ENCODE measurements around the gene ATG7.

The ATG7 gene

GRCh38 chr3:11302444-11302843 is 30.2 kb downstream of the ATG7 start:
- Histone ChIP-seq H3K4me2 (ENCODE audit: insufficient read depth, low read length, poor library complexity, severe bottlenecking) (no peak overlapping the region), H3K14ac (ENCODE audit: low read length) (no peak overlapping the region), H3K9me3 (replicated peaks in 1 of 2; ENCODE audit: control insufficient read depth in 2 of 2, insufficient read depth in 1 of 2, low read depth in 1 of 2, low read length in 2 of 2) (peaks cover 0 to 4% of the 10 kb centered on the region in 2 donors), H2AK5ac (ENCODE audit: low read depth, low read length) (no peak overlapping the region), H4K91ac (ENCODE audit: low read depth, low read length, poor library complexity) (no peak overlapping the region), H3K9ac (ENCODE audit: low read depth, low read length, poor library complexity) (no peak overlapping the region), H2BK12ac (ENCODE audit: low read length) (no peak overlapping the region), H3K27ac (replicated peaks; ENCODE audit: low read length) (no peak overlapping the region), H3K18ac (ENCODE audit: low read length) (no peak overlapping the region), H2AFZ (ENCODE audit: low read length) (no peak overlapping the region), H3K4me3 (ENCODE audit: low read length in 2 of 2) (no peak overlapping the region), H3K79me1 (ENCODE audit: low read depth, low read length) (no peaks in the 10 kb centered on the region), H3K23ac (ENCODE audit: low read depth, low read length, poor library complexity) (no peak overlapping the region), H3K36me3 (replicated peaks in 1 of 2; ENCODE audit: control insufficient read depth in 2 of 2, insufficient read depth in 2 of 2, low read length in 2 of 2) (peaks cover 12 to 66% of the 10 kb centered on the region in 2 donors), H3K4me1 (ENCODE audit: control insufficient read depth in 2 of 2, insufficient read depth in 1 of 2, low read depth in 1 of 2, low read length in 2 of 2) (no peaks in the 10 kb centered on the region), H3K27me3 (ENCODE audit: control insufficient read depth in 3 of 3, insufficient read depth in 3 of 3, low read depth in 1 of 3, low read length in 3 of 3) (no peaks in the 10 kb centered on the region), H2BK15ac (ENCODE audit: low read length) (no peak overlapping the region), H2BK5ac (ENCODE audit: low read length) (no peak overlapping the region), H4K8ac (ENCODE audit: low read depth, low read length) (no peak overlapping the region), H3K4ac (ENCODE audit: low read length) (no peak overlapping the region), H2BK120ac (ENCODE audit: low read depth, low read length) (no peak overlapping the region)
- DNase-seq (ENCODE audit: low spot score) = no peak

- H2BK120ac ChIP-seq (ENCODE audit: low read depth, low read length) = no peak overlapping the region
- no CpG with 5 or more reads among the region's 6 CpGs for WGBS, 2 donors (ENCODE audit: extremely low coverage in 2 of 2, insufficient read length in 2 of 2, insufficient replicate concordance in 1 of 2)
- no peak overlapping the region for H3K4me3 ChIP-seq (ENCODE audit: low read length in 2 of 2)
- no peak overlapping the region for H3K18ac ChIP-seq (ENCODE audit: low read length)
- H4K91ac ChIP-seq (ENCODE audit: low read depth, low read length, poor library complexity) = no peak overlapping the region
- H3K4me1 ChIP-seq (ENCODE audit: control insufficient read depth in 2 of 2, insufficient read depth in 1 of 2, low read depth in 1 of 2, low read length in 2 of 2) = no peaks in the 10 kb centered on the region
- H3K23ac ChIP-seq (ENCODE audit: low read depth, low read length, poor library complexity) = no peak overlapping the region
- no peaks in the 10 kb centered on the region for H3K27me3 ChIP-seq (ENCODE audit: control insufficient read depth in 3 of 3, insufficient read depth in 3 of 3, low read depth in 1 of 3, low read length in 3 of 3)
- H2AFZ ChIP-seq (ENCODE audit: low read length) = no peak overlapping the region
- H3K79me1 ChIP-seq (ENCODE audit: low read depth, low read length) = no peaks in the 10 kb centered on the region
- H3K27ac ChIP-seq (replicated peaks; ENCODE audit: low read length) = no peak overlapping the region
- H2BK12ac ChIP-seq (ENCODE audit: low read length) = no peak overlapping the region
- H3K9ac ChIP-seq (ENCODE audit: low read depth, low read length, poor library complexity) = no peak overlapping the region
- no peak overlapping the region for H3K4ac ChIP-seq (ENCODE audit: low read length)
- H2BK15ac ChIP-seq (ENCODE audit: low read length) = no peak overlapping the region
- H2AK5ac ChIP-seq (ENCODE audit: low read depth, low read length) = no peak overlapping the region
- no peak overlapping the region for H2BK5ac ChIP-seq (ENCODE audit: low read length)
- no peak overlapping the region for H3K4me2 ChIP-seq (ENCODE audit: insufficient read depth, low read length, poor library complexity, severe bottlenecking)
- H3K36me3 ChIP-seq (replicated peaks in 1 of 2; ENCODE audit: control insufficient read depth in 2 of 2, insufficient read depth in 2 of 2, low read length in 2 of 2) = peaks cover 17 to 77% of the 10 kb centered on the region in 2 donors
- H3K14ac ChIP-seq (ENCODE audit: low read length) = no peak overlapping the region
- DNase-seq (ENCODE audit: low spot score) = no peak
- H3K9me3 ChIP-seq (replicated peaks in 1 of 2; ENCODE audit: control insufficient read depth in 2 of 2, insufficient read depth in 1 of 2, low read depth in 1 of 2, low read length in 2 of 2) = peaks cover 0 to 4% of the 10 kb centered on the region in 2 donors
- no peak overlapping the region for H4K8ac ChIP-seq (ENCODE audit: low read depth, low read length)
These were observed 32.0 kb downstream of the ATG7 start for GRCh38 chr3:11304175-11304574.

- no CpG with 5 or more reads among the region's 1 CpG for WGBS, 2 donors (ENCODE audit: extremely low coverage in 2 of 2, insufficient read length in 2 of 2, insufficient replicate concordance in 1 of 2)
- no peak overlapping the region for H3K18ac ChIP-seq (ENCODE audit: low read length)
- peaks cover 0 to 4% of the 10 kb centered on the region in 2 donors for H3K9me3 ChIP-seq (replicated peaks in 1 of 2; ENCODE audit: control insufficient read depth in 2 of 2, insufficient read depth in 1 of 2, low read depth in 1 of 2, low read length in 2 of 2)
- H2BK5ac ChIP-seq (ENCODE audit: low read length) = no peak overlapping the region
- H2BK120ac ChIP-seq (ENCODE audit: low read depth, low read length) = no peak overlapping the region
- no peak overlapping the region for H4K91ac ChIP-seq (ENCODE audit: low read depth, low read length, poor library complexity)
- no peak overlapping the region for H3K4me3 ChIP-seq (ENCODE audit: low read length in 2 of 2)
- no peak overlapping the region for H2AK5ac ChIP-seq (ENCODE audit: low read depth, low read length)
- H2BK12ac ChIP-seq (ENCODE audit: low read length) = no peak overlapping the region
- no peak overlapping the region for H3K4me2 ChIP-seq (ENCODE audit: insufficient read depth, low read length, poor library complexity, severe bottlenecking)
- peaks cover 17 to 76% of the 10 kb centered on the region in 2 donors for H3K36me3 ChIP-seq (replicated peaks in 1 of 2; ENCODE audit: control insufficient read depth in 2 of 2, insufficient read depth in 2 of 2, low read length in 2 of 2)
- H3K4me1 ChIP-seq (ENCODE audit: control insufficient read depth in 2 of 2, insufficient read depth in 1 of 2, low read depth in 1 of 2, low read length in 2 of 2) = no peaks in the 10 kb centered on the region
- no peak overlapping the region for H2BK15ac ChIP-seq (ENCODE audit: low read length)
- H3K23ac ChIP-seq (ENCODE audit: low read depth, low read length, poor library complexity) = no peak overlapping the region
- no peak overlapping the region for H3K27ac ChIP-seq (replicated peaks; ENCODE audit: low read length)
- no peak overlapping the region for H4K8ac ChIP-seq (ENCODE audit: low read depth, low read length)
- H2AFZ ChIP-seq (ENCODE audit: low read length) = no peak overlapping the region
- no peak for DNase-seq (ENCODE audit: low spot score)
- H3K4ac ChIP-seq (ENCODE audit: low read length) = no peak overlapping the region
- no peaks in the 10 kb centered on the region for H3K27me3 ChIP-seq (ENCODE audit: control insufficient read depth in 3 of 3, insufficient read depth in 3 of 3, low read depth in 1 of 3, low read length in 3 of 3)
- H3K9ac ChIP-seq (ENCODE audit: low read depth, low read length, poor library complexity) = no peak overlapping the region
- H3K79me1 ChIP-seq (ENCODE audit: low read depth, low read length) = no peaks in the 10 kb centered on the region
- no peak overlapping the region for H3K14ac ChIP-seq (ENCODE audit: low read length)
These were observed 33.3 kb downstream of the ATG7 start for GRCh38 chr3:11305509-11305908.

- H2AK5ac ChIP-seq (ENCODE audit: low read depth, low read length) = no peak overlapping the region
- H3K79me1 ChIP-seq (ENCODE audit: low read depth, low read length) = no peaks in the 10 kb centered on the region
- H2BK120ac ChIP-seq (ENCODE audit: low read depth, low read length) = no peak overlapping the region
- H3K4ac ChIP-seq (ENCODE audit: low read length) = no peak overlapping the region
- H2BK15ac ChIP-seq (ENCODE audit: low read length) = no peak overlapping the region
- no peak for DNase-seq (ENCODE audit: low spot score)
- no peak overlapping the region for H2AFZ ChIP-seq (ENCODE audit: low read length)
- WGBS, 2 donors (ENCODE audit: extremely low coverage in 2 of 2, insufficient read length in 2 of 2, insufficient replicate concordance in 1 of 2) = no CpG with 5 or more reads among the region's 5 CpGs
- H3K23ac ChIP-seq (ENCODE audit: low read depth, low read length, poor library complexity) = no peak overlapping the region
- peaks cover 15 to 74% of the 10 kb centered on the region in 2 donors for H3K36me3 ChIP-seq (replicated peaks in 1 of 2; ENCODE audit: control insufficient read depth in 2 of 2, insufficient read depth in 2 of 2, low read length in 2 of 2)
- H3K18ac ChIP-seq (ENCODE audit: low read length) = no peak overlapping the region
- H3K27ac ChIP-seq (replicated peaks; ENCODE audit: low read length) = no peak overlapping the region
- no peak overlapping the region for H4K91ac ChIP-seq (ENCODE audit: low read depth, low read length, poor library complexity)
- no peaks in the 10 kb centered on the region for H3K27me3 ChIP-seq (ENCODE audit: control insufficient read depth in 3 of 3, insufficient read depth in 3 of 3, low read depth in 1 of 3, low read length in 3 of 3)
- no peaks in the 10 kb centered on the region for H3K4me1 ChIP-seq (ENCODE audit: control insufficient read depth in 2 of 2, insufficient read depth in 1 of 2, low read depth in 1 of 2, low read length in 2 of 2)
- peaks cover 0 to 4% of the 10 kb centered on the region in 2 donors for H3K9me3 ChIP-seq (replicated peaks in 1 of 2; ENCODE audit: control insufficient read depth in 2 of 2, insufficient read depth in 1 of 2, low read depth in 1 of 2, low read length in 2 of 2)
- no peak overlapping the region for H3K4me3 ChIP-seq (ENCODE audit: low read length in 2 of 2)
- no peak overlapping the region for H2BK12ac ChIP-seq (ENCODE audit: low read length)
- H3K4me2 ChIP-seq (ENCODE audit: insufficient read depth, low read length, poor library complexity, severe bottlenecking) = no peak overlapping the region
- no peak overlapping the region for H3K14ac ChIP-seq (ENCODE audit: low read length)
- no peak overlapping the region for H3K9ac ChIP-seq (ENCODE audit: low read depth, low read length, poor library complexity)
- no peak overlapping the region for H4K8ac ChIP-seq (ENCODE audit: low read depth, low read length)
- no peak overlapping the region for H2BK5ac ChIP-seq (ENCODE audit: low read length)
These were observed 34.8 kb downstream of the ATG7 start for GRCh38 chr3:11306817-11307589.
